ENCODE data around the gene TRIM38. TPM values are rescaled to one million over a fixed set of nuclear protein-coding genes. Genes with fewer than 3 reads are reported as not detected.
"Not testable (repeated sequence)": the region's sequence is repeated elsewhere in the genome, so short reads cannot be mapped to it uniquely, and the experiment has no call there.

TRIM38 gene
- polyA plus RNA-seq, 1 donor from 2014 or later: not detected

DNA sequence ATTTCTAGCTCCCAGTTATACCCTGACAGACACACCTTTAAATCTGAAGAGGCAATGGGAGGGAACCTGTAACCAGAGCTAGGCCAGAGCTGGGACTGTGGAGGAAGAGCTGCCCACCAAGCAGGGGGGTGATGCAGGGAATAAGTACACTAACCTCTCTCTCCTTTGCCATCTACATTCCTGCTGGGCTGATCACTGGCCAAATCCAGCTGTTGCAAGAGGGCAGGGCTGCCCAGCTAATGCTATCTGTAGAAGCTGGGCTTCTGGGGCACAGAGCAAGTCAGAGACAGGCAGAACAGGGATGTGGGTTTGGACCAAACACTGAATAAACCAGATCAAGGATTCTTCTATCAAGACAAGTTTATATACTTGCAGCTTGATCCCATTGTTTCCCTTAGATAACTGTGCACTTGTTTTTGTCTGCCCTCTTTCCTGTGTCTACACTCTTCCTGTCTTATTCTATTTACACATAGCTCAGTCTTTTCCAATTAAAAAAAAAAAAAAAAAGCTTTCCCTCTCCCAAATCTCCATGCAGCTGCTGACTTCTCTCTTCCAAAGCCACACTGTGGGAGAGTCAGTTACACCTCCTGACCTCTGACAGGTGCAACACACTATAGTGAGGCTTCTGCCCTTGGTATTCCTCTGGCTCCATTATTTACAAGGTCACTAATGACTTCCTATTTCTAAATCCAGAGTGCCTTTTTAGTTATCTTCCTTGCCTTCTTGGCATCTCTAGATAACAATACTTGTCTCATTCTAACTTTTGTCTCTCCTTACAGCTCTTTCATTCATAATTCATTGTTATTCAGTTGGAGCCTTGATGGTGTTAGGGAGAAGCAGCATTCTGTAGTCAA is 43.7 kb downstream of the TRIM38 start:
- H3K4me3 ChIP-seq (ENCODE audit: low read length): no peak overlapping the region
- H3K27ac ChIP-seq (ENCODE audit: low read length): no peak overlapping the region
- H3F3A ChIP-seq (ENCODE audit: insufficient read depth, low read length, poor library complexity, severe bottlenecking): no peaks in the 10 kb centered on the region
- H4K20me1 ChIP-seq (ENCODE audit: insufficient read depth): no peaks in the 10 kb centered on the region
- H3K9me2 ChIP-seq (ENCODE audit: insufficient read depth, low read length): no peaks in the 10 kb centered on the region
- H3K9me3 ChIP-seq (ENCODE audit: low read length): no peaks in the 10 kb centered on the region
- no peak overlapping the region for H2AFZ ChIP-seq (ENCODE audit: low read depth, low read length)
- no peaks in the 10 kb centered on the region for H3K27me3 ChIP-seq (ENCODE audit: insufficient read depth, low read depth, low read length)
- no peaks in the 10 kb centered on the region for H3K36me3 ChIP-seq (ENCODE audit: insufficient read depth, low read length)
- no peak overlapping the region for H3K4me2 ChIP-seq (ENCODE audit: low read length)
- no peaks in the 10 kb centered on the region for H3K79me2 ChIP-seq (replicated peaks; ENCODE audit: insufficient read depth, low read length)
- H3K9ac ChIP-seq (ENCODE audit: low read length): no peak overlapping the region
- TF ChIP-seq TAF1 (IDR thresholded peaks at IDR 0.05; ENCODE audit: low read depth) (no peak), RAD21 (conservative IDR thresholded peaks at IDR 0.05) (no peak), MXI1 (conservative IDR thresholded peaks at IDR 0.05; ENCODE audit: poor library complexity, severe bottlenecking) (no peak), POLR2AphosphoS5 (IDR thresholded peaks at IDR 0.05) (no peak)
- TF ChIP-seq, protein P1, sequence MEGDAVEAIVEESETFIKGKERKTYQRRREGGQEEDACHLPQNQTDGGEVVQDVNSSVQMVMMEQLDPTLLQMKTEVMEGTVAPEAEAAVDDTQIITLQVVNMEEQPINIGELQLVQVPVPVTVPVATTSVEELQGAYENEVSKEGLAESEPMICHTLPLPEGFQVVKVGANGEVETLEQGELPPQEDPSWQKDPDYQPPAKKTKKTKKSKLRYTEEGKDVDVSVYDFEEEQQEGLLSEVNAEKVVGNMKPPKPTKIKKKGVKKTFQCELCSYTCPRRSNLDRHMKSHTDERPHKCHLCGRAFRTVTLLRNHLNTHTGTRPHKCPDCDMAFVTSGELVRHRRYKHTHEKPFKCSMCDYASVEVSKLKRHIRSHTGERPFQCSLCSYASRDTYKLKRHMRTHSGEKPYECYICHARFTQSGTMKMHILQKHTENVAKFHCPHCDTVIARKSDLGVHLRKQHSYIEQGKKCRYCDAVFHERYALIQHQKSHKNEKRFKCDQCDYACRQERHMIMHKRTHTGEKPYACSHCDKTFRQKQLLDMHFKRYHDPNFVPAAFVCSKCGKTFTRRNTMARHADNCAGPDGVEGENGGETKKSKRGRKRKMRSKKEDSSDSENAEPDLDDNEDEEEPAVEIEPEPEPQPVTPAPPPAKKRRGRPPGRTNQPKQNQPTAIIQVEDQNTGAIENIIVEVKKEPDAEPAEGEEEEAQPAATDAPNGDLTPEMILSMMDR (IDR thresholded peaks at IDR 0.05; ENCODE audit: poor library complexity, severe bottlenecking): no peak

DNA sequence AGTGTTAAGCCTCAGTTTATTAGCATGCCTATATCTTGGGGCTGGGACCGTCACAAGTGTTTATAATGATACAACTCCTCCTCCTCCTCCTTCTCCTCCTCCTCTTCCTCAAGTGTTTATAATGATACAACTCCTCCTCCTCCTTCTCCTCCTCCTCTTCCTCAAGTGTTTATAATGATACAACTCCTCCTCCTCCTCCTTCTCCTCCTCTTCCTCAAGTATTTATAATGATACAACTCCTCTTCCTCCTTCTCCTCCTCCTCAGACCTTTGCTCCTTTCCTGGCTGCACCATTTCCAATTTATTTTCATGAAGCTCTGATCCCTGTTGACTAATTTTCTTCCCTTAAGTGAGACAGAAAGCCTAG is 44.3 kb downstream of the TRIM38 start:
- not testable (repeated sequence) for H3K36me3 ChIP-seq (ENCODE audit: insufficient read depth, low read length); H4K20me1 ChIP-seq (ENCODE audit: insufficient read depth); H3K27me3 ChIP-seq (ENCODE audit: insufficient read depth, low read depth, low read length); H3F3A ChIP-seq (ENCODE audit: insufficient read depth, low read length, poor library complexity, severe bottlenecking); H3K27ac ChIP-seq (ENCODE audit: low read length); H3K4me3 ChIP-seq (ENCODE audit: low read length); H2AFZ ChIP-seq (ENCODE audit: low read depth, low read length); H3K9ac ChIP-seq (ENCODE audit: low read length); H3K9me2 ChIP-seq (ENCODE audit: insufficient read depth, low read length); H3K79me2 ChIP-seq (replicated peaks; ENCODE audit: insufficient read depth, low read length); H3K4me2 ChIP-seq (ENCODE audit: low read length); H3K9me3 ChIP-seq (ENCODE audit: low read length)

DNA sequence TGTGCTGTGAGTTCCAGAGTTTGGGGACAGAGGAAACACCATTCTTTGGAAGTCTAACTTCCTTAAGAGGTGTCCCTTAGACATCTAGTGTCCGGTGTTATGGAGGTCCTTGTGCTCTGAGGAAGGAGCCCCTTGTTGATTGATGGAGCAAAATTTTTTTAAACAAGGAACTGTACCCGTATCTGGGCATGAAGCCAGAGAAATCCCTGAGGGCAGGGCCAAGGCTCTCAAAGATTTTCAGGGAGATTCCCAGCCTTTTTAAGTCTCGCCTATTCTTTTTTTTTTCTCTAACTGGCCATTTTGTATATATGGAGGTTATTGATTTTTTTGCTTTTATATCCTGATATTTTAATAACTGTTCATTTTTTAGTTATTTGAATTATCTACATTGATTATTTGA is 45.9 kb downstream of the TRIM38 start:
- Histone ChIP-seq H3F3A (ENCODE audit: insufficient read depth, low read length, poor library complexity, severe bottlenecking) (no peaks in the 10 kb centered on the region), H3K36me3 (ENCODE audit: insufficient read depth, low read length) (no peaks in the 10 kb centered on the region), H3K4me2 (ENCODE audit: low read length) (no peak overlapping the region), H3K27me3 (ENCODE audit: insufficient read depth, low read depth, low read length) (no peaks in the 10 kb centered on the region), H3K27ac (ENCODE audit: low read length) (no peak overlapping the region), H2AFZ (ENCODE audit: low read depth, low read length) (no peak overlapping the region), H3K9ac (ENCODE audit: low read length) (no peak overlapping the region), H4K20me1 (ENCODE audit: insufficient read depth) (no peaks in the 10 kb centered on the region), H3K9me2 (ENCODE audit: insufficient read depth, low read length) (no peaks in the 10 kb centered on the region), H3K79me2 (replicated peaks; ENCODE audit: insufficient read depth, low read length) (no peaks in the 10 kb centered on the region), H3K4me3 (ENCODE audit: low read length) (no peak overlapping the region), H3K9me3 (ENCODE audit: low read length) (no peaks in the 10 kb centered on the region)
- TF ChIP-seq, protein P1 (IDR thresholded peaks at IDR 0.05; ENCODE audit: poor library complexity, severe bottlenecking): no peak
- TF ChIP-seq RAD21 (conservative IDR thresholded peaks at IDR 0.05) (no peak), TAF1 (IDR thresholded peaks at IDR 0.05; ENCODE audit: low read depth) (no peak), EZH2 (IDR thresholded peaks at IDR 0.05; ENCODE audit: borderline replicate concordance, insufficient read depth, low read length, poor library complexity, severe bottlenecking) (no peak), EP300 (conservative IDR thresholded peaks at IDR 0.05; ENCODE audit: poor library complexity, severe bottlenecking) (no peak)

All from neural cell (in vitro differentiated cells).